ENCODE results near the gene ODR4.
A peak's percentile ranks its signal among the peaks of the same experiment; 100 is the strongest.
"Not testable (repeated sequence)": the region's sequence is repeated elsewhere in the genome, so short reads cannot be mapped to it uniquely, and the experiment has no call there.

ODR4 gene

GRCh38 chr1:186374303-186375151, 1.1 kb upstream of the ODR4 start:
- Mint-ChIP-seq H3K36me3 (ENCODE audit: low read depth) (peaks cover 48% of the 10 kb centered on the region), H3K27ac (peak overlapping the region; percentile 100), H3K4me3 (peak overlapping the region; percentile 100), H3K4me1 (peaks cover 32% of the 10 kb centered on the region), H3K27me3 (ENCODE audit: low read depth, poor library complexity) (no peaks in the 10 kb centered on the region), H3K9me3 (no peaks in the 10 kb centered on the region)
- peak; percentile 9 for DNase-seq
- TF ChIP-seq CTCF (IDR thresholded peaks at IDR 0.05) = no peak

GRCh38 chr1:186375929-186376319, 286 bp downstream of the ODR4 start:
- Mint-ChIP-seq H3K4me3 (peak overlapping the region; percentile 100), H3K27me3 (ENCODE audit: low read depth, poor library complexity) (no peaks in the 10 kb centered on the region), H3K27ac (peak overlapping the region; percentile 100), H3K4me1 (peaks cover 32% of the 10 kb centered on the region), H3K9me3 (no peaks in the 10 kb centered on the region), H3K36me3 (ENCODE audit: low read depth) (peaks cover 46% of the 10 kb centered on the region)
- DNase-seq = no peak
- no peak for TF ChIP-seq CTCF (IDR thresholded peaks at IDR 0.05)

GRCh38 chr1:186386725-186387383, 11.2 kb downstream of the ODR4 start:
- H3K27me3 Mint-ChIP-seq (ENCODE audit: low read depth, poor library complexity) = no peaks in the 10 kb centered on the region

GRCh38 chr1:186390925-186391324, 15.3 kb downstream of the ODR4 start:
- Mint-ChIP-seq H3K36me3 (ENCODE audit: low read depth) (peaks cover 47% of the 10 kb centered on the region), H3K27me3 (ENCODE audit: low read depth, poor library complexity) (no peaks in the 10 kb centered on the region), H3K4me3 (no peak overlapping the region), H3K27ac (peak overlapping the region; percentile 48), H3K9me3 (no peaks in the 10 kb centered on the region), H3K4me1 (no peaks in the 10 kb centered on the region)
- no peak for TF ChIP-seq CTCF (IDR thresholded peaks at IDR 0.05)
- DNase-seq = no peak

More at GRCh38 chr1:186386725-186387383, 11.2 kb downstream of the ODR4 start:
- Mint-ChIP-seq H3K27ac (no peak overlapping the region), H3K4me1 (no peaks in the 10 kb centered on the region), H3K9me3 (no peaks in the 10 kb centered on the region), H3K4me3 (no peak overlapping the region), H3K36me3 (ENCODE audit: low read depth) (peaks cover 44% of the 10 kb centered on the region)
- no peak for DNase-seq
- no peak for TF ChIP-seq CTCF (IDR thresholded peaks at IDR 0.05)

GRCh38 chr1:186391841-186392240, 16.2 kb downstream of the ODR4 start:
- no peak for DNase-seq
- no peaks in the 10 kb centered on the region for H3K4me1 Mint-ChIP-seq
- no peak for TF ChIP-seq CTCF (IDR thresholded peaks at IDR 0.05)
- H3K27ac Mint-ChIP-seq = no peak overlapping the region
- no peaks in the 10 kb centered on the region for H3K27me3 Mint-ChIP-seq (ENCODE audit: low read depth, poor library complexity)
- no peak overlapping the region for H3K4me3 Mint-ChIP-seq
- H3K36me3 Mint-ChIP-seq (ENCODE audit: low read depth) = peaks cover 49% of the 10 kb centered on the region
- no peaks in the 10 kb centered on the region for H3K9me3 Mint-ChIP-seq

GRCh38 chr1:186392711-186393110, 17.1 kb downstream of the ODR4 start:
- H3K36me3 Mint-ChIP-seq (ENCODE audit: low read depth) = peaks cover 43% of the 10 kb centered on the region
- not testable (repeated sequence) for H3K27ac Mint-ChIP-seq; H3K27me3 Mint-ChIP-seq (ENCODE audit: low read depth, poor library complexity); DNase-seq; H3K4me1 Mint-ChIP-seq; H3K9me3 Mint-ChIP-seq; H3K4me3 Mint-ChIP-seq

GRCh38 chr1:186401446-186401845, 25.8 kb downstream of the ODR4 start:
- H3K27ac Mint-ChIP-seq, H3K9me3 Mint-ChIP-seq: not testable (repeated sequence)

More at GRCh38 chr1:186401446-186401845, 25.8 kb downstream of the ODR4 start:
- H3K27me3 Mint-ChIP-seq (ENCODE audit: low read depth, poor library complexity); H3K4me1 Mint-ChIP-seq; H3K4me3 Mint-ChIP-seq; DNase-seq: not testable (repeated sequence)
- H3K36me3 Mint-ChIP-seq (ENCODE audit: low read depth) = peaks cover 39% of the 10 kb centered on the region
